ENCODE results near the gene ANKEF1.
"Not testable (repeated sequence)": the region's sequence is repeated elsewhere in the genome, so short reads cannot be mapped to it uniquely, and the experiment has no call there.

Gene ANKEF1

DNA sequence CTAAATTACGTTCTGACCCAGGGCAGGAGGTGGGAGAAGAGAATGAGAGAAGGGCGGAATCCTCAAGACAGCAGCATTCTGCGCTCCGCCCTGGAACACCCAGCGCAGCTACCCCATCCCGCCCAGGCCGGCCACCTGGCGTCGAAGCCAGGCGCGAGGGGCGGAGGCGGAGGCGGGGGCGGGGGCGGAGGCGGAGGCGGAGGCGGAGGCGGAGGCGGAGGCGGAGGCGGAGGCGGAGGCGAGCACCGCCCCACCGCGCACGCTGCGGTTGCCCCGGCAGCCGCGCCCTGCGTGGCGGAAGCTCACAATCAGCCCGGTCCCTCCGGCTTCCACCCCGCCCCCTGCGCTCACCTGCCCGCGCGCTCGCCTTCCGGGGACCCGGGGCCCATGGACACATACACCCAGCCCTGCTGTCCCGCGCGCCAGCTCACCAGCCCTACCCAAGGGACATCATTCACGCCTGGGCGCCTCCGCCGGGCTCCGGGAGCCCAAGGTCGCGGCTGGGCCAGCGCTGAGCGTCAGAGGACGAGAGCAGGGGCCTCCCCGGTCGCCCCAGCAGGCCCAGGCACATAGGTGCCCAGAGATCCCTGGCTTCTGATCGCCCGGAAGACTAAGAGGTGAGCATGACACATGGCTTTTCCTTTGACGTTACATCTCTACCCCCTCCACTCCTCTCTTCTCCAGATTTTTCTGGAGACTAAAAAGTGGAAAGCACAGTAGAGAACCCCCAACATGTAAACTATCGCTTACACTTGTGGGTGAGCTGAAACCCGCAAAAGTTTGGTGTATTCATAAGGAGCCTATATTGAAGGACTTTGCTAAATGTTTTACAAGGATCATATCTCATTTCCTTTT is at the start of gene ANKEF1:
Gene ANKEF1, plus strand, starts transcription at position 271 of the 855 bp plus-strand sequence. CDS start 3,315 bp downstream, outside the sequence.
- peak; percentile 38 to 57 (median 44) for DNase-seq (ENCODE audit: low read depth in 3 of 3)

DNA sequence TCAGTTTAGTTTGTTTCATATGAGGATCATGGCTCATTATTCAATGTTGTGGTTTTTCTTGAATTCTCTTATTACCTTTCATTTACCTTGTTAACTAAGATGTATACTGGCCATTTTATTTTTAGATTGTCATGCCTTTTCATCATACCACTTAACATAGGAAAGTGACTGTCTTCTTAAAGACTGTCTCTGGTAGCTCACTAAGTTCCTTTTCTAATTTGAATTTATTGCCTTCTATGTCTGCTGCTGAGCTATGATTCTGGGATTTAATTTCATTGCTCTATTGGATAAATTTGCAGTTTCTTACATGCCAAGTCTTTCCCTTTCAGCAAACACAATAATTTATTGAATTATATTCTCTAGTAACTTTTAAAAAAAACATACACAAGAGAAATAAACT is 49.5 kb upstream of the ANKEF1 start:
- no peak for DNase-seq (ENCODE audit: low read depth in 3 of 3)

DNA sequence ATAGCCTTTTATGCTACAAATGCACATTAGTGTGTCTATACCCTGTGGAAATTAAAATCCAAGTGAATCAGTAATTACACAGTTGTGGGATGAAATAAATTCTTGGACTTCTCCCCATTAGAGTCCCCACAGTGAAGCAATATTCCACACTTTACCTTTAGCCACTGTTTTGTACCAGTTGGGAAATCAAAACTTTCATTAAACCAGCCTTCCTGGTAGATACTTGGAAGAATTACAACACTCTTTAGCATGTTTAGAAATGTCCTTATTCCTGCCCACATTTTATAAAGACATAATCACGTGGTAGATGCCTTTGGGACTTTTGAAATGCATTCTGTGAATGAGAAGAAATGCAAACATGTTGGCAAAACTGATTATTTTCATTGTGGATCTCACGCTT is 49.0 kb upstream of the ANKEF1 start:
- no peak for DNase-seq (ENCODE audit: low read depth in 3 of 3)

DNA sequence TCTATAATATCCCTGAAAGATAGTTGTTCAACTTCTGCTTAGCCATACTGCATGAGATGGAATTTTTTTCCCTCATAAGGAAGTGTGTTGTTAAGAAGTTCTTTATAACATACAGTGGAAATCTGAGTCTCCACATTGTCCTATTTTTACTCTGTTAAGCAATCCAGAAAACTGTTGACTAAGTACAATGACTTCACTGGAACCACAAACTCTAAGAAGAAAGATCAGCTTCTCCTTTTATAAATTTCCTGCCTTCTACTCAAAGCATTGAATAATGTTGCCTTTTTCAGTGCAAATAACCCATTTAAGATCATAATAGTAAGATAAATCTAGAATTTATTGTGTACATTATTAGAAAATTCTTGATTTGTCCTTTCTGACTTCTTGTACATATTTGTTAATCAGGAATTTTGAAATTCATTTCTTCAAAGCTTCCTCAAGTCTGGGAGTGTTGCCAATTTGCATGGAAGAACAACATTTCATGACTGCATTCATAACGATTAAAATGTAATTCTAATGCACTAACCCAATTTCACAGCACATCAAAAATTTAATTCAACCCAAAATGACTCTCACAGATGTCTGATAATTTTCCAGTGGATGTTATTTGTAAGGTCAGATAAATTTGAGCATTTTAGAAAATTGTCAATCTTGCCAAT is 45.6 kb upstream of the ANKEF1 start:
- DNase-seq (ENCODE audit: low read depth in 3 of 3) = no peak

DNA sequence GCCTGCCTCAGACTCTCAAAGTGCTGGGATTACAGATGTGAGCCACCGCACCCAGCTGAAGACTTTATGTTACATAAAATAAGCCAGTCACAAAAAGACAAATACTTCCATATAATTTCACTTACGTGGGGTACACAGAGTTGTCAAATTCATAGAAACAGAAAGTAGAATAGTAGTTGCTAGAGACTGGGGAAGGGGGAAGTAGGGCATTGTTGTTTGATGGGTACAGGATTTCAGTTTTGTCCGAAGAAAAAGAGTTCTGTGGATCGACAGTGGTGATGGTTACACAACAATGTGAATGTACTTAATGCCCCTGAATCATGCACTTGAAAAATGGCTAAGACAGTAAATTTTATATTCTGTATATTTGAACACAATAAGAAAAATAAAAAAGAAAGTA is 41.6 kb upstream of the ANKEF1 start:
- no peak for DNase-seq (ENCODE audit: low read depth in 3 of 3)

DNA sequence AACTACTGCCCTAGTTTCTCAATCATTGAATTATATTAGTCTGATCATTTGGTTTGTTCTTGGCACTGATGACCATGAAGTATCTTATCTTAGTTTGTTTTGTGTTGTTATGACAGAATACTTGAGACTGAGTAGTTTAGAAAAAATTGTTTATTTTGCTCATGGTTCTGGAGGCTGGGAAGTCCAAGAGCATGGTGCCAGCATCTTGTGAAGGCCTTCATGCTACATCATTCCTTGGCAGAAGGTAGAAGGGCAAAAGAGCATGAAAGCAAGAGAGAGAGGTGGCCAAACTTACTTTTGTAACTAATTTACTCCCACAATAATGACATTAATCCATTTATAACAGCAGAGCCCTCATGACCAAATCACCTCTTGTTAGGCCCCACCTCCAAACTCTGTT is 40.1 kb upstream of the ANKEF1 start:
- DNase-seq (ENCODE audit: low read depth in 3 of 3) = no peak

DNA sequence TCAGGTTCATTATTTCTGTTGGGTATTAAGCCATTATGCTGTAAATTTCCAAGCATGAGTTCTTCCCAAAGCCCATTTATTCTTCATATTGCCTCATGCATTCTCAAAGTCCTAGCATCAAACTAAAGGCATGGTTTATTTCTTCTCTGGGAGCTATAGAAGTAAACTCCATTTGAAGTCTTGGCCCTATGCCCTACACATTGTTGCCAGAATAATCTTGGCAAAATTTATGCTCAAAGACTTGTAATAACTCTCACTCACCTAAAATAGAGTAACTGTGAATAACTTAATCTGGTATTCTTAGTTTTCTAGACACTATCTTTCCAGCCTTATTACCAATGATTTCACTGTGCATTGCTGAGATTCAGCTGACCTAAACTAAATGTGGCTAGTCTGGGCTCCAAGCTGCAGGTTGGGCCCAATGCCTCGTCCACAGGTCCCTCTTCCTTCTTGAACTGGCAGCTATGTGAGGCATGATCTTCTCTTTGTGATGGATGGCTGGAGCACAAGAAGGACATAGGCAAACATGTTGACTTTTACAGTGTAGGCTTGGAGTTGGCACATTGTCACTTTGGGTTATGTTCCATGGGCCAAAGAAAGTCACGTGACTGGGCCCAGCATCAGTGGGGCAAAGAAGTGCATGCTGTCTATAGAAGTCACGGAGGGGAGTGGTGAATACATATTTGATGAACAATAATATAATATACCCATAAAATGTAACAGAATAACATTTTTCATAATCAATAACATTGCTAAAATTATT is 39.1 kb upstream of the ANKEF1 start:
- no peak for DNase-seq (ENCODE audit: low read depth in 3 of 3)

DNA sequence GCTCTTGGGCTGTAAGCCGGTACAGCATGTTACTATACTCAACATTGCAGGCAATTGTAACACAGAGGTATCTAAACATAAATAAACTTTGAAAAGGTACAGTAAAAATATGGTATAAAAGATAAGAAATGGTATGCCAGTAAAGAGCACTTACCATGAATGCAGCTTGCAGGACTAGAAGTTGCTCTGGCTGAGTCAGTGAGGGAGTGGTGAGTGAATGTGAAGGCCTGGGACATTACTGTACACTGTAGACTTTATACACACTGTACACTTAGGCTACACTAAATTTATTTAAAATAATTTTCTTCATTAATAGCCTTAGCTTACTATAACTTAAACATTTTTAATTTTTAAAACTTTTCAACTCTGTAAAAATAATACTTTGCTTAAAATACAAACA is 37.8 kb upstream of the ANKEF1 start:
- no peak for DNase-seq (ENCODE audit: low read depth in 3 of 3)

DNA sequence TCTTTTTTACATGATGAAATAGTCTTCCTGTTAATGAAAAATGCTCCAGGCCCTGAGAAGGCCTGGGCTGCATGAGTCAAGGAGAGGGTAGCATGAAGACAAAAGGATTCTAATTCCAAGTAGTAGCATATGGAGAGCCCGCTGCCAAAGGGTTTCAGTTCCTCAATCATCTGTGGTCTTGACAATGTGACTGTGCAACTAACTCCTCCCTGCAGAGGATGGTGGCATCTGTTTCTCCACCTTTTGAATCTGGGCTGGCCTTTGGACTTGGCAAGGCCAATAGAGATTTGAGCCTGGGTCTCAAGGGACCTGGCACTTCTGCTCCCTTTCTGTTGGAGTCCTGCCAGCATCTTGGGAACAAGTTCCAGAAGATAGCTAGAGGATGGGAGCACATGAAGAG is 35.1 kb upstream of the ANKEF1 start:
- no peak for DNase-seq (ENCODE audit: low read depth in 3 of 3)

DNA sequence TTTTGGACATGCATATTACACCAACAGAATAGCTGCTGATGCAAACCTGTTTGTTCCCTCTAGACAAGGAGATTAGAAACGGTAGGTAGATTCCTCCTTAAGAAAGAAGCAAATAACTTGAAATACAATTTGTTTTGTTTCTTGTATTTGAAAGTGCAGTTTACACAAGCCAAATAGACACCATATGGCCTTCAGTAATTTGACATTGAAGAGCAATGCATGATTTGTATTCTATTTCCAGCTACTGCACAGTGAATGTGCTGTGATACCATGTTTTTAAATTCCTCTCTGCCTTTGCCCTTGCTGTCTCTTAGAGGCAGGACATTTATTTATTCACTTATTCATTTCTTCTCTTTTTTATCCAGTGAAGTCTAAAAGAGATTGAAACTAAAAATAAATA is 31.9 kb upstream of the ANKEF1 start:
- DNase-seq (ENCODE audit: low read depth in 3 of 3) = no peak

DNA sequence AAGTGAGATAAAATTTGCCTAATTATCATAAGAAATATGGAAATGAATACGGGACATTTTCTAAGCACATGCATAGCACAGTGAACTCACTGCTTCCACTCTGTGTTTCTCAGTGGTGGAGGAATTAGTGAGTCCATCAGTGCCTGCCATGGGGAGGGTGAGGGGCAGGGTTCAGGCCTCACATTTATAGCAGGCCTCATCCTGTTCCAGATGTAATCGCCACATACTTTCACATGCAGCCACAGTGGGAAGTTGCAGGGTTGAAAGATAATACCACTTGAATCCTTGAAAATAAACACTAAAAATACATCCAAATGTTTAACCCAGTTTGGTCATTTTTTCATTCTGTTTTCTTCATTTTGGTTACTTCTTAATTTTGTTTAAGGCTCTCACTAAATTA is 29.9 kb upstream of the ANKEF1 start:
- no peak for DNase-seq (ENCODE audit: low read depth in 3 of 3)

DNA sequence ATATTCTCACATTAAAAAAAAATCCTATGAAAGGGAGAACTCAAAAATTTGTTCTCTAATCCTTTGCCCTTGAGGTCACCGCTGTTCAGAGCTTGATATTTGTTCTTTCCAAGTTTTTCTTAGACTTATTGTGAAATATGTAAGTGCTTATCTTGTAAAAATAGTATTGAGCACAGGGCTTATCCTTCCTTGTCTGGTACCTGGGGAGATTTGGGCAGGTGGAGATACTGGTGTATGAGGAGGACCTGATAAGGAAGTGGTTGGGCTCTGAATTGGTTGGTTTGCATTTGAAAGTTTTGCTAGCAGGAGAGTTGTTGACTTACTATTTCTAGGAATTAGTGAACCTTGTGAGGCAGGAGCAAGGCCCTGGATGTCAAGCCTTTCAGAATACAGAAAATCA is 28.9 kb upstream of the ANKEF1 start:
- DNase-seq (ENCODE audit: low read depth in 3 of 3) = no peak

DNA sequence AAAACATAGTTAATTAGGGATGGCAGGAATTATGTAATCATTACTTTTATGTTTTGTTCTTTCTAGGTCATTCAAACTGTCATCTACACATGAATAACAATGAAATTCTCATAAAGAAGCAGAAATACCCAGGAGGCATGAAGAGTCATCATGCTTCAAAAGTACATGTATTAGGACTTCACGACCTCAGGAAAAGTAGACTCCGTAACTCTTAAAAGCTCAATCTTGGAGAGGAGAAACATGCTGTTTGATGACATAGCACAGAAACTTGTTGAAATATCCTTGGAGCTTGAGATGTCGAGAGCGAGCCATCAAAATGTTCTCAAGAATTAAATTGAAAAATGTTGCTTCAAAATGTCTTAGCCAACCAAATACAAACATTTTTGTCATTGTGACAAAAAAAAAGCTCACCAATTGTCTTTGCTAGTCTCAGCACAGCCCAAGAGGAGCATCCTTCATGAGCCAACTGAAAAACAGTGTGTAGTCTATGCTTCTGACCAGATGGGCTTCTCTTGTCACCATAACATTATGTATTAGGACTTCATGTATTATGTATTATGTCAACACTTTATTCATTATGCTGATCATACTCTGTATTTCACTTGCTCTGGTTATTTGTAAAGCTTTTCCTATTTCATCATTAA is 28.2 kb upstream of the ANKEF1 start:
- DNase-seq (ENCODE audit: low read depth in 3 of 3) = no peak

DNA sequence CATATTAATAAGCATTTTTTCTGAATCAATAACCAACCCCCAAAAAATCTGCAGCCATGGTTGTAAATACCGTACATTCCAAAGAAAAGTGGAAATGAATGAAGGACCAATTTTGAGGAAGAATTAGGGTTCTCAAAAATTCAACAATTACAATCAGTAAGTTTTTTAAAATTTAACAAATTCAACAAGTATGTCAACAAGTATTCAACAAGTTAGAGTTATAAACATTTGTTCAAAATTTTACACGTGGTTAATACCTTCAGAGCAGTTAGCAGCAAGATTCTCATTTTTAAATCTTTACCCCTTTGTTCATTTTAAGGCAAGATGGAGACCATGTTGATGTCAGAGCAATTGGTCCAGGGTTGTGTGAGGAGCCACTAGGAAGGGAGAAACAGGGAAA is 27.6 kb upstream of the ANKEF1 start:
- no peak for DNase-seq (ENCODE audit: low read depth in 3 of 3)

DNA sequence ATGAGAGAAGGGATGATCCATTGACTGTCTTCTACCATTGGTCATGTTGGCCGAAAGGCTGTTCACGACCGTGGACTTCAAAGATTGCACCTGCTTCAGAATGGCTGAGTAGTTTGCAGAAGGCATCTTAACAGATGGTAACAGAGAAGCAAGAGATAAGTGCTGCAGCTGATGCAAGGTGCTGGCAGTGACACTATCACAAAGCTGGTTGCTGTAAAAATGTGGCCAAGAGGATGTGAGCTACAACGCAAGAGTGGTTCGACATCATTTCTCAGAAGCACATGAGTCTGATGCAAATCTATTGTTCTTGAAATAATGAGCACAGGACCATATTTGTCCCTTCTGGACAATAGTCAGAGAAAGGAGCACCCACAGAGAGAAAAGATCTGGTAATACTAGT is 27.0 kb upstream of the ANKEF1 start:
- no peak for DNase-seq (ENCODE audit: low read depth in 3 of 3)

DNA sequence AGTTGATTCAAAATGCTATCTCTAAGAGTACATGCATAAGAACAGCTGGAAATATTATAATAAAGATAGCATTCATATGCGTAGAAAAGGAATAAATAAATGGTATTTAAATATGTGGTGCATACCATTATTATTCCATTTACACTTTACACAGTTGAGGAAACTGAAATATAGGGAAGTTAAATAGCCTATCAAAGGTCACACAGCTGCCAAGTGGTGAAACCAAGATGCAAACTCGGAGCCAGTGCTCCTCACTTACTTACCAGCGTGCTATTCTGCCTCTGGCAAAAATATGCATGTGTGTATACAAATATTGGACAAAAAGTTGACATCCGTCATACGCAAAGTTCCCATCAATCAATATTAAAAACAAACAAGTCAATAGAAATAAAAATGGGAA is 22.3 kb upstream of the ANKEF1 start:
- DNase-seq (ENCODE audit: low read depth in 3 of 3) = no peak

DNA sequence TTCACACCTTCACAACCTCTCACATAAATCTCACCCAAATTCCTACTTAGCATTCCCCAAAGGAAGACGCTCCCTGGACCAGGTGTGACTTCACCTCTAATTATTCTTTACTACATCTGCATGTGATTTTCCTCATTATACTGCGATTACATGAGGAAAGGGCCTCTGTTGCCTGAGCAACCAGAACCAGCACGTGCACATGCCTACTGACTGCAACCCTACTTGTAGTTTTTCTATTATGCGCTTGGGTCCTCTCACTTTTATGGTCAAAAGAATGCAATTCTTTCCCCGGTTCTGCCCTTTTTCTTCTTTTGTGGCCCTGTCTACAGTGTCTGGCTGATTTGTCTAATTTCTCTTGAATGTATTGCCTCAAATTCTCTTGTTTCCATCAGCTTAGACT is 20.4 kb upstream of the ANKEF1 start:
- no peak for DNase-seq (ENCODE audit: low read depth in 3 of 3)

DNA sequence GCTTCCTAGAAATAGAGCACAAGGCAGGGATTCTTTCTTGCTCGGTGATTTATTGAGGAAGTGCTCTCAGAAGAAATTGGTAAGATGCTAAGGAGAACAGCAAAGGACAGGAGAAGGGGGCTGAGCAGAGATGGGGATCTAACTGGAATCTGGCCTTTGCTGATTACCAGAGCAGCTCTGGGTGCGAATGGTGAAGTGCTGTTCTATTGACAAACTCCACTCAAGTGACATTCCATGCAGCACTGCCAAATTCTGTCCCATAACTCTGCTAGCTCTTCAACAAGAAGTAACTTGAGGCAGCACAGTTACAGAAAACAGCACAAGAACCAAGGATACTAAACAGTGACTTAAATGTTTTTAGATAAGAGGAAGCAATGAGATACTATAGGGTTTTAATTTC is 13.8 kb upstream of the ANKEF1 start:
- DNase-seq (ENCODE audit: low read depth in 3 of 3) = no peak

DNA sequence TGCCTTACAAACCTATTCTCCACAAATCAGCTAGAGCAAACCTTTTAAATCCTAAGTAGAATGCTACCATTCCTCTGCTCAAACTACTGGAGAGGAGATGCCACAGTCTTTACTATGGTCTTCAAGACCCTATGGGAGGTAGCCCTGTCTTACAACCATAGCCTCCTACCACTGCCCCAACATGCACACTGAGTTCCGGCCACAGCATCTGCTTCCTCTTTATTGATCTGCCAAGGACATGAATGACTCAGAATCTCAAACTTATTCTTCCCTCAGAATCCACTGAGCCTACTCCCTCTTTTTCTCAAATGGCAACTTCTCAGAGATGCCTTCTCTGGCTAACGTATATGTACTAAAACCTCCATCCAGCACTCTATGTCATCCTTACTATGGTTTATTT is 12.2 kb upstream of the ANKEF1 start:
- no peak for DNase-seq (ENCODE audit: low read depth in 3 of 3)

DNA sequence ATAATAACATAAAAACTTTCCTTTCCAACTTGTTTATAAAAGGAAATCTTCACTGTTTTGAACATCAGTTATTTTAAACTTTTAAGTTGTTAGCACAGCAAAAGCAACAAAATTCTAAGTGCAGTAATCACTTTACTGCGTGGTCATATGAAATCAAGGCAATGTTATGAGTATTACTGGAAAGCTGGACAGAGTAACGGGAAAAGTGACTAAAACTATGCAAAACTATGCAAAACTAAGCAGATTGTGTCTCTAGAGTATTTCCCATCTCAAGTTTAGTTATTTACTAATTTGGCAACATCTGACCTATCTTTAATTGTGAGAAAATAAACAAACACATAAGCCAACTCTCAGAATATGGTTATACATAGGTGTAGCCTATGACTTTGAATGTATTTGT is 10.9 kb upstream of the ANKEF1 start:
- no peak for DNase-seq (ENCODE audit: low read depth in 3 of 3)

DNA sequence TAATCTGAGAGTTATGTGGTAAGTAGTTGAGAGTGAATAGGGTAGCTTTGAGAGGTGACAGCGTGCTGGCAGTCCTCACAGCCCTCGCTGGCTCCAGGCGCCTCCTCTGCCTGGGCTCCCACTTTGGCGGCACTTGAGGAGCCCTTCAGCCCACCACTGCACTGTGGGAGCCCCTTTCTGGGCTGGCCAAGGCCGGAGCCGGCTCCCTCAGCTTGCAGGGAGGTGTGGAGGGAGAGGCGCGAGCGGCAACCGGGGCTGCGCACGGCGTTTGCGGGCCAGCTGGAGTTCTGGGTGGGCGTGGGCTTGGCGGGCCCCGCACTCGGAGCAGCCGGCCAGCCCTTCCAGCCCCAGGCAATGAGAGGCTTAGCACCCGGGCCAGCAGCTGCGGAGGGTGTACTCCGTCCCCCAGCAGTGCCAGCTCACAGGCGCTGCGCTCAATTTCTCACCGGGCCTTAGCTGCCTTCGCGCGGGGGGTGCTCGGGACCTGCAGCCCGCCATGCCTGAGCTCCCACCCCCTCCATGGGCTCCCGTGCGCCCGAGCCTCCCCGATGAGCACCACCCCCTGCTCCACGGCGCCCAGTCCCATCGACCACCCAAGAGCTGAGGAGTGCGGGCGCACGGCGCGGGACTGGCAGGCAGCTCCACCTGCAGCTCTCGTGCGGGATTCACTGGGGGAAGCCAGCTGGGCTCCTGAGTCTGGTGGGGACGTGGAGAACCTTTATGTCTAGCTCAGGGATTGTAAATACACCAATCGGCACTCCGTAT is 3.2 kb upstream of the ANKEF1 start:
- not testable (repeated sequence) for DNase-seq (ENCODE audit: low read depth in 3 of 3)
